HepG2 (cell line): ENCODE measurements around the gene BCAN.

ENCODE experiments used
- ETV6 ChIP-seq: sonication (generic); formaldehyde crosslinking; conservative IDR thresholded peaks from 2 replicates; pipeline ENCODE4 v1.4.0; 2020; ENCODE audit warnings: missing genetic modification reagents
- MAFF ChIP-seq: IDR thresholded peaks from 2 replicates; pipeline ENCODE4 v1.6.1; 2011; ENCODE audit warnings: low read depth, low read length, improper control_type of control experiment
- POLR2A ChIP-seq, 2 experiments: IDR thresholded peaks; 2 replicates each; pipeline ENCODE4 v1.6.1; 2011; ENCODE audit warnings: low read depth in 2 of 2, low read length in 2 of 2, mild to moderate bottlenecking in 1 of 2, moderate library complexity in 1 of 2; ENCODE audit not compliant: insufficient read depth in 1 of 2
- SP1 ChIP-seq, 2 experiments: fragments of 450-650 bp in 1 of 2; sonication (generic) in 1 of 2; formaldehyde crosslinking in 1 of 2; IDR thresholded peaks; 2 replicates each; pipeline versions ENCODE4 v1.4.0 to v1.6.1; 2016 to 2020; ENCODE audit warnings: missing genetic modification reagents in 1 of 2
- SP5 ChIP-seq: IDR thresholded peaks from 2 replicates; pipeline ENCODE4 v1.6.1; 2016; ENCODE audit warnings: low read depth, borderline replicate concordance
- SRSF9 ChIP-seq: fragments of 200-400 bp; formaldehyde crosslinking; IDR thresholded peaks from 2 replicates; pipeline ENCODE4 v1.6.1; 2018; ENCODE audit warnings: borderline replicate concordance, mild to moderate bottlenecking, low read depth, low read length; ENCODE audit not compliant: insufficient read depth, poor library complexity, severe bottlenecking
- STAG1 ChIP-seq: sonication (generic); formaldehyde crosslinking; IDR thresholded peaks from 2 replicates; pipeline ENCODE4 v1.4.0; 2020; ENCODE audit warnings: missing genetic modification reagents
- TIGD3 ChIP-seq: sonication (generic); formaldehyde crosslinking; IDR thresholded peaks from 2 replicates; pipeline ENCODE4 v1.5.1; 2020; ENCODE audit warnings: mild to moderate bottlenecking, missing genetic modification reagents, borderline replicate concordance
- ZNF790 ChIP-seq: sonication (generic); formaldehyde crosslinking; IDR thresholded peaks from 2 replicates; pipeline ENCODE4 v1.8.0; 2022; ENCODE audit warnings: missing genetic modification reagents, mild to moderate bottlenecking, borderline replicate concordance
- TF ChIP-seq, protein P1 (sequence below): sonication (generic); formaldehyde crosslinking; IDR thresholded peaks from 2 replicates; pipeline ENCODE4 v1.4.0; 2020; ENCODE audit warnings: missing genetic modification reagents, borderline replicate concordance
- TF ChIP-seq, protein P2 (sequence below): sonication (generic); formaldehyde crosslinking; IDR thresholded peaks from 2 replicates; pipeline ENCODE4 v1.4.0; 2020; ENCODE audit warnings: mild to moderate bottlenecking, missing genetic modification reagents
- TF ChIP-seq, protein P3 (sequence below): sonication (generic); formaldehyde crosslinking; IDR thresholded peaks from 2 replicates; pipeline ENCODE4 v1.5.0; 2020; ENCODE audit warnings: mild to moderate bottlenecking, missing genetic modification reagents, moderate library complexity

DNA sequence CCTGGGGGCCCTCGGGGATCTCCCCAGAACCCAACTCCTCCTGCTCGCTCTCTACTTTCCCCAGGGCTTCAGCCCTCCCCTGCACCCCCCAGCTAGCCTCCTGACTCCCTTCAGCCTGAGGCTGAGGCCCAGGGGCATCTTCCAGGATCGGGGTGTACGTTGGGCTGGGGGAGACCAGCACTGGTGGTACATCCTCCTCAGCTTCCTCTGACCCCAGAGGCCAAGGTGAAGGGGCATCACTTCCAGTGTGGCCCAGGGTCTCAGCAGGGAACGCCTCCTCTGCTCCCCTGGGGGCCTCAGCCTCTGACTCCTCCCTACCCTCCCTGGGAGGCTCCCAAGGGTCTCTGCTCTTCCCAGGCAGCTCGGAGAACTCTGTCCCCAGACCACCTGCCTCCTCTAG is 28.4 kb downstream of the BCAN start:
- TF ChIP-seq POLR2A (IDR thresholded peaks at IDR 0.05; ENCODE audit: insufficient read depth in 1 of 2, low read depth in 2 of 2, low read length in 2 of 2) (no peak), SRSF9 (no peak), MAFF (no peak), ETV6 (CRISPR knock-in tag) (no peak), STAG1 (CRISPR knock-in tag) (no peak), SP1 (IDR thresholded peaks at IDR 0.05) (no peak), SP1 (CRISPR knock-in tag; IDR thresholded peaks at IDR 0.05) (no peak), SP5 (CRISPR knock-in tag) (no peak), ZNF790 (CRISPR knock-in tag) (no peak), TIGD3 (no peak)
- TF ChIP-seq, protein P1, sequence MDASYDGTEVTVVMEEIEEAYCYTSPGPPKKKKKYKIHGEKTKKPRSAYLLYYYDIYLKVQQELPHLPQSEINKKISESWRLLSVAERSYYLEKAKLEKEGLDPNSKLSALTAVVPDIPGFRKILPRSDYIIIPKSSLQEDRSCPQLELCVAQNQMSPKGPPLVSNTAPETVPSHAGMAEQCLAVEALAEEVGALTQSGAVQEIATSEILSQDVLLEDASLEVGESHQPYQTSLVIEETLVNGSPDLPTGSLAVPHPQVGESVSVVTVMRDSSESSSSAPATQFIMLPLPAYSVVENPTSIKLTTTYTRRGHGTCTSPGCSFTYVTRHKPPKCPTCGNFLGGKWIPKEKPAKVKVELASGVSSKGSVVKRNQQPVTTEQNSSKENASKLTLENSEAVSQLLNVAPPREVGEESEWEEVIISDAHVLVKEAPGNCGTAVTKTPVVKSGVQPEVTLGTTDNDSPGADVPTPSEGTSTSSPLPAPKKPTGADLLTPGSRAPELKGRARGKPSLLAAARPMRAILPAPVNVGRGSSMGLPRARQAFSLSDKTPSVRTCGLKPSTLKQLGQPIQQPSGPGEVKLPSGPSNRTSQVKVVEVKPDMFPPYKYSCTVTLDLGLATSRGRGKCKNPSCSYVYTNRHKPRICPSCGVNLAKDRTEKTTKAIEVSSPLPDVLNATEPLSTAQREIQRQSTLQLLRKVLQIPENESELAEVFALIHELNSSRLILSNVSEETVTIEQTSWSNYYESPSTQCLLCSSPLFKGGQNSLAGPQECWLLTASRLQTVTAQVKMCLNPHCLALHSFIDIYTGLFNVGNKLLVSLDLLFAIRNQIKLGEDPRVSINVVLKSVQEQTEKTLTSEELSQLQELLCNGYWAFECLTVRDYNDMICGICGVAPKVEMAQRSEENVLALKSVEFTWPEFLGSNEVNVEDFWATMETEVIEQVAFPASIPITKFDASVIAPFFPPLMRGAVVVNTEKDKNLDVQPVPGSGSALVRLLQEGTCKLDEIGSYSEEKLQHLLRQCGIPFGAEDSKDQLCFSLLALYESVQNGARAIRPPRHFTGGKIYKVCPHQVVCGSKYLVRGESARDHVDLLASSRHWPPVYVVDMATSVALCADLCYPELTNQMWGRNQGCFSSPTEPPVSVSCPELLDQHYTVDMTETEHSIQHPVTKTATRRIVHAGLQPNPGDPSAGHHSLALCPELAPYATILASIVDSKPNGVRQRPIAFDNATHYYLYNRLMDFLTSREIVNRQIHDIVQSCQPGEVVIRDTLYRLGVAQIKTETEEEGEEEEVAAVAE (CRISPR knock-in tag) = no peak
- TF ChIP-seq, protein P2, sequence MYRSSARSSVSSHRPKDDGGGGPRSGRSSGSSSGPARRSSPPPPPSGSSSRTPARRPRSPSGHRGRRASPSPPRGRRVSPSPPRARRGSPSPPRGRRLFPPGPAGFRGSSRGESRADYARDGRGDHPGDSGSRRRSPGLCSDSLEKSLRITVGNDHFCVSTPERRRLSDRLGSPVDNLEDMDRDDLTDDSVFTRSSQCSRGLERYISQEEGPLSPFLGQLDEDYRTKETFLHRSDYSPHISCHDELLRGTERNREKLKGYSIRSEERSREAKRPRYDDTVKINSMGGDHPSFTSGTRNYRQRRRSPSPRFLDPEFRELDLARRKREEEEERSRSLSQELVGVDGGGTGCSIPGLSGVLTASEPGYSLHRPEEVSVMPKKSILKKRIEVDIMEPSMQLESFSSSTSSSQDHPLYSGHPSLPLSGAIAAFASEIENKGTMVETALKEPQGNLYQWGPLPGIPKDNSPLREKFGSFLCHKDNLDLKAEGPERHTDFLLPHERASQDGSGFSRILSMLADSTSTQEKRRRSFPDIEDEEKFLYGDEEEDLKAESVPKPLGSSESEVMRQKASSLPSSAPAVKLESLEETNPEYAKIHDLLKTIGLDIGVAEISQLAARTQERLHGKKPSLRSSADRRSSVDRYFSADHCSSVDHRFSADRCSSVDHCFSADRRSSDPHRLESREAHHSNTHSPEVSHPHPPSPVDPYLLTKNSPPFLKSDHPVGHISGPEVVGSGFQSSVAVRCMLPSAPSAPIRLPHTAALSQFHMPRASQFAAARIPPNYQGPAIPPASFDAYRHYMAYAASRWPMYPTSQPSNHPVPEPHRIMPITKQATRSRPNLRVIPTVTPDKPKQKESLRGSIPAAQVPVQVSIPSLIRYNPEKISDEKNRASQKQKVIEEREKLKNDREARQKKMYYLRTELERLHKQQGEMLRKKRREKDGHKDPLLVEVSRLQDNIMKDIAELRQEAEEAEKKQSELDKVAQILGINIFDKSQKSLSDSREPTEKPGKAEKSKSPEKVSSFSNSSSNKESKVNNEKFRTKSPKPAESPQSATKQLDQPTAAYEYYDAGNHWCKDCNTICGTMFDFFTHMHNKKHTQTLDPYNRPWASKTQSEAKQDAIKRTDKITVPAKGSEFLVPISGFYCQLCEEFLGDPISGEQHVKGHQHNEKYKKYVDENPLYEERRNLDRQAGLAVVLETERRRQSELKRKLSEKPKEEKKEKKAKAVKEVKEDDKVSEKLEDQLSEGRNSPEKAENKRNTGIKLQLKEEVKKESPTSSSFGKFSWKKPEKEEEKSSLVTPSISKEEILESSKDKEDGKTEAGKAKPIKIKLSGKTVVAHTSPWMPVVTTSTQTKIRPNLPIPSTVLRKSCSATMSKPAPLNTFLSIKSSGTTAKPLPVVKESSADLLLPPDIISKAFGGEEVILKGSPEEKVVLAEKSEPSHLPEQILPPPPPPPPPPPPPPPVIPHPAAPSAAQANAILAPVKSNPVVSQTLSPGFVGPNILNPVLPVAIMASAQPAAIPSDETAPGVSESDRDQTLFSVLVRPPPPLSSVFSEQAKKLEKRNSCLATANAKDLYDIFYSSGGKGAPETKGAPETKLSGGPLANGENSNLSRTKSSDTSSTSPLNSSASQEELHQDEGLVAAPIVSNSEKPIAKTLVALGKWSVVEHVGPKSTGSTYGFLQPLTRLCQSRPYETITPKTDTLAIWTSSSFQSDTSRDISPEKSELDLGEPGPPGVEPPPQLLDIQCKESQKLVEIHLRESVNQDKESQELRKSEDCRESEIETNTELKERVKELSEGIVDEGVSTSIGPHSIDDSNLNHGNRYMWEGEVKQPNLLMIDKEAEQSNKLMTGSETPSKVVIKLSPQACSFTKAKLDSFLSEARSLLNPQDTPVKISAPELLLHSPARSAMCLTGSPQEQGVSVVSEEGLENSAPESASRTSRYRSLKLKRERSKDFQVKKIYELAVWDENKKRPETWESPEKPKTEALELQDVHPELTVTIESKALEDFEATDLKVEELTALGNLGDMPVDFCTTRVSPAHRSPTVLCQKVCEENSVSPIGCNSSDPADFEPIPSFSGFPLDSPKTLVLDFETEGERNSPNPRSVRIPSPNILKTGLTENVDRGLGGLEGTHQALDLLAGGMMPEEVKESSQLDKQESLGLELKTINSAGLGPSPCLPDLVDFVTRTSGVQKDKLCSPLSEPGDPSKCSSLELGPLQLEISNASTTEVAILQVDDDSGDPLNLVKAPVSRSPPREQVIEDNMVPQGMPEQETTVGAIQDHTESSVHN (CRISPR knock-in tag) = no peak
- TF ChIP-seq, protein P3, sequence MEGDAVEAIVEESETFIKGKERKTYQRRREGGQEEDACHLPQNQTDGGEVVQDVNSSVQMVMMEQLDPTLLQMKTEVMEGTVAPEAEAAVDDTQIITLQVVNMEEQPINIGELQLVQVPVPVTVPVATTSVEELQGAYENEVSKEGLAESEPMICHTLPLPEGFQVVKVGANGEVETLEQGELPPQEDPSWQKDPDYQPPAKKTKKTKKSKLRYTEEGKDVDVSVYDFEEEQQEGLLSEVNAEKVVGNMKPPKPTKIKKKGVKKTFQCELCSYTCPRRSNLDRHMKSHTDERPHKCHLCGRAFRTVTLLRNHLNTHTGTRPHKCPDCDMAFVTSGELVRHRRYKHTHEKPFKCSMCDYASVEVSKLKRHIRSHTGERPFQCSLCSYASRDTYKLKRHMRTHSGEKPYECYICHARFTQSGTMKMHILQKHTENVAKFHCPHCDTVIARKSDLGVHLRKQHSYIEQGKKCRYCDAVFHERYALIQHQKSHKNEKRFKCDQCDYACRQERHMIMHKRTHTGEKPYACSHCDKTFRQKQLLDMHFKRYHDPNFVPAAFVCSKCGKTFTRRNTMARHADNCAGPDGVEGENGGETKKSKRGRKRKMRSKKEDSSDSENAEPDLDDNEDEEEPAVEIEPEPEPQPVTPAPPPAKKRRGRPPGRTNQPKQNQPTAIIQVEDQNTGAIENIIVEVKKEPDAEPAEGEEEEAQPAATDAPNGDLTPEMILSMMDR (CRISPR knock-in tag) = no peak
